Measurements from ENCODE around the gene ECT2. TPM values are rescaled to one million over a fixed set of nuclear protein-coding genes. Genes with fewer than 3 reads are reported as not detected.
"Not testable (repeated sequence)": the region's sequence is repeated elsewhere in the genome, so short reads cannot be mapped to it uniquely, and the experiment has no call there.

The ECT2 gene
- total RNA-seq, 4 donors from 2014 or later, result 3.7 to 6.8 (median 5.8) TPM

DNA sequence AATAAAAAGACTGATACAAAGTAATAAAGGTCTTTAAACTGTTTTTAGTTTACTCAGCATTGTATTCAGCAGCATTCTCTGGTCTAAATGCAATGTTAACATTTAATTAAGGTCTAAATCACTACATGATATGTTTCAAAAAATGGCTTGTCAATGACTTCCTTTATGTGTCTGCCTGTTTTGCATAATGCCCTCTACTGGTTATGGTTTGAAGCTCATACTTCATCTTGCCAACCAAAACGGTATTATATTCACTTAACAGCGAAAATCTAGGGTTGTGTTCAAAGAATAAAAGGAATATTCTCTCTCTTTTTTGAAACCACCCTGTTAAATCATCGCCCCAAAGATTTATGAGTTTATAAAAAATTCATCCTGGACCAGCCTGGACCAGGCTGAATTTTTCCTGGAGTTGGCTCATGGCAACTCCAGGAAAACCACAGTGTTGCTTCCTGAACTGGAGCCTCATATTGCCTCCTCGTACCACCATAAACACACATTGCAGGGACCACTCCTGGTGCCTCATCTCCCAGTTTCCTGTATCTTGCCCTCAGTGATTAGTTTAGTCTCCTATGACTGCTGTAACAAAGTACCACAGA, 32.9 kb upstream of the ECT2 start:
- H3K27ac ChIP-seq, result no peak overlapping the region
- TF ChIP-seq, protein P1, sequence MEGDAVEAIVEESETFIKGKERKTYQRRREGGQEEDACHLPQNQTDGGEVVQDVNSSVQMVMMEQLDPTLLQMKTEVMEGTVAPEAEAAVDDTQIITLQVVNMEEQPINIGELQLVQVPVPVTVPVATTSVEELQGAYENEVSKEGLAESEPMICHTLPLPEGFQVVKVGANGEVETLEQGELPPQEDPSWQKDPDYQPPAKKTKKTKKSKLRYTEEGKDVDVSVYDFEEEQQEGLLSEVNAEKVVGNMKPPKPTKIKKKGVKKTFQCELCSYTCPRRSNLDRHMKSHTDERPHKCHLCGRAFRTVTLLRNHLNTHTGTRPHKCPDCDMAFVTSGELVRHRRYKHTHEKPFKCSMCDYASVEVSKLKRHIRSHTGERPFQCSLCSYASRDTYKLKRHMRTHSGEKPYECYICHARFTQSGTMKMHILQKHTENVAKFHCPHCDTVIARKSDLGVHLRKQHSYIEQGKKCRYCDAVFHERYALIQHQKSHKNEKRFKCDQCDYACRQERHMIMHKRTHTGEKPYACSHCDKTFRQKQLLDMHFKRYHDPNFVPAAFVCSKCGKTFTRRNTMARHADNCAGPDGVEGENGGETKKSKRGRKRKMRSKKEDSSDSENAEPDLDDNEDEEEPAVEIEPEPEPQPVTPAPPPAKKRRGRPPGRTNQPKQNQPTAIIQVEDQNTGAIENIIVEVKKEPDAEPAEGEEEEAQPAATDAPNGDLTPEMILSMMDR (IDR thresholded peaks at IDR 0.05), result no peak
- no peak for ATAC-seq
- peaks cover 0 to 11% (median 0%) of the 10 kb centered on the region in 3 donors for H3K9me3 ChIP-seq
- no peaks in the 10 kb centered on the region for H3K36me3 ChIP-seq
- H3K27me3 ChIP-seq, result no peaks in the 10 kb centered on the region
- 70 to 84% methylated on average over 4 of the region's 4 CpGs for WGBS, 2 donors (ENCODE audit: low coverage in 1 of 2)
- no peaks in the 10 kb centered on the region for H3K4me1 ChIP-seq
- no peak overlapping the region for H3K4me3 ChIP-seq

GRCh38 chr3:172722536-172723040, 27.9 kb upstream of the ECT2 start:
- WGBS, 2 donors (ENCODE audit: low coverage in 1 of 2), result 60 to 84% methylated on average over 2 to 6 of the region's 8 CpGs

DNA sequence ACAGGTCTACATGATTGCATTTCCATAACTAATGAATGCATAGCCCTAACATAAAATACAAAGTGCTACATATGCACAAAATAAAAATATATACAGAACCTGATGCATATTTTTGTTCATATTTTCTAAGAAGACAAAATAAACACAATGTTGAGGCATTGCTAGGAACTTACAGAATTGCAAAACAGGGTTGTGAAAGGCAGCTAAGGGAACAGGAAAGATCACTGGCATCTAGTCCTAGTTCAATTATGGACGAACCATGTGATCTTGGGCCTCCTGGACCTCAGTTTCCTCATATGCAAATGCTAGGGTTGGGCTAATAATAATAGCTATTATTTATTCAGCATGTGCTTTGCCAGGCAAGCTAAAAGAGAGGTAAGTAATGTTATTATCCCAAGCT, 24.1 kb upstream of the ECT2 start:
- H3K4me1 ChIP-seq, result no peaks in the 10 kb centered on the region
- no peak for TF ChIP-seq POLR2AphosphoS5 (IDR thresholded peaks at IDR 0.05)
- no peak for TF ChIP-seq EP300 (IDR thresholded peaks at IDR 0.05)
- 67 to 73% methylated on average over 1 of the region's 1 CpG for WGBS, 2 donors (ENCODE audit: low coverage in 1 of 2)
- H3K27me3 ChIP-seq, result no peaks in the 10 kb centered on the region
- ATAC-seq, result no peak
- no peak overlapping the region for H3K27ac ChIP-seq
- no peaks in the 10 kb centered on the region for H3K9me3 ChIP-seq
- no peak overlapping the region for H3K4me3 ChIP-seq
- H3K36me3 ChIP-seq, result no peaks in the 10 kb centered on the region

More at GRCh38 chr3:172722536-172723040, 27.9 kb upstream of the ECT2 start:
- H3K27ac ChIP-seq, ATAC-seq, H3K4me3 ChIP-seq, H3K27me3 ChIP-seq, H3K36me3 ChIP-seq, H3K4me1 ChIP-seq: not testable (repeated sequence)
- peaks cover 0 to 11% (median 0%) of the 10 kb centered on the region in 3 donors for H3K9me3 ChIP-seq

DNA sequence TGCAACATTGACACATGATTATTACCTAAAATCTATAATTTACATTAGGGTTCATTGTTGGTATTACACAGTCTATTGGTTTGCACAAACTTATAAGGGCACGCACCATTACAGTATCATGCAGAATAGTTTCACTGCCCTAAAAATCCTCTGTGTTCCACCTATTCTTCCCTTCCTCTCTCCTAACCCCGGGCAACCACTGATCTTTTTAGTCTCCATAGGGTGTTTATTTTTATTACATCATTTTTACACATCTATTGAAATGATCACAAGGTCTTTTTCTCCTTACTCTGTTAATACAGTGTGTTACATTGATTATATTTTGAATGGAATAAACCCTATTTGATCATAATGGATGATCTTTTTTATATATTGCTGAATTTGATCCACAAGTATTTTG, 15.5 kb upstream of the ECT2 start:
- no peaks in the 10 kb centered on the region for H3K27me3 ChIP-seq
- TF ChIP-seq, protein P1 (IDR thresholded peaks at IDR 0.05), result no peak
- no peak for TF ChIP-seq POLR2AphosphoS5 (IDR thresholded peaks at IDR 0.05)
- no peak for TF ChIP-seq EP300 (IDR thresholded peaks at IDR 0.05)
- TF ChIP-seq POLR2A (IDR thresholded peaks at IDR 0.05), result no peak
- H3K27ac ChIP-seq, result no peak overlapping the region
- H3K36me3 ChIP-seq, result no peaks in the 10 kb centered on the region
- WGBS, 2 donors (ENCODE audit: low coverage in 1 of 2), result 71 to 85% methylated on average over 2 of the region's 2 CpGs
- no peaks in the 10 kb centered on the region for H3K4me1 ChIP-seq
- H3K9me3 ChIP-seq, result no peaks in the 10 kb centered on the region
- H3K4me3 ChIP-seq, result no peak overlapping the region
- no peak for ATAC-seq

DNA sequence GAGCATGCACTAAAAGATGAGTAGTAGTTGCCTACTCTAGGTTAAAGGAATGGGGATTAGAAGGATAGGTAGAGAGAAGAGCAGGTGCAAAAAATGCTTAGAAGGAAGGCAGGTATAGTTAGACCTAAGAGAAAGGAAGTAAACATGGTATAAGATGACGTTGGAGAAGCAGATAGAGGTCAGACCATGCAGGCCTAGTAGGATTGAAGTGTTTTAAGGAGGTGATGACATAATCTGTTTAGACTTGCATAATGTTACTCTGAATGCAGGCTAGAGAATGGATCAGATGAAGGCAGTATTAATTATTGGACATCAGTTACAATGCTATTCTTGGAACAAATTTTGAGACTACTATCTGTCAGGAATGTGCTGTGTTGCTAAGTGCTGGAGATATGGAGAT, 11.1 kb upstream of the ECT2 start:
- no peak for ATAC-seq
- H3K27ac ChIP-seq, result no peak overlapping the region
- no peaks in the 10 kb centered on the region for H3K36me3 ChIP-seq
- TF ChIP-seq POLR2A (IDR thresholded peaks at IDR 0.05) (no peak), POLR2AphosphoS5 (IDR thresholded peaks at IDR 0.05) (no peak), EP300 (IDR thresholded peaks at IDR 0.05) (no peak)
- TF ChIP-seq, protein P1 (IDR thresholded peaks at IDR 0.05), result no peak
- H3K4me3 ChIP-seq, result no peak overlapping the region
- 30 to 41% methylated on average over 1 of the region's 1 CpG for WGBS, 2 donors (ENCODE audit: low coverage in 1 of 2)
- no peaks in the 10 kb centered on the region for H3K4me1 ChIP-seq
- no peaks in the 10 kb centered on the region for H3K9me3 ChIP-seq
- no peaks in the 10 kb centered on the region for H3K27me3 ChIP-seq

- ATAC-seq, result no peak
- Histone ChIP-seq H3K9me3 (no peaks in the 10 kb centered on the region), H3K36me3 (no peaks in the 10 kb centered on the region), H3K4me1 (peaks cover 0 to 20% (median 3%) of the 10 kb centered on the region in 3 donors), H3K4me3 (no peak overlapping the region), H3K27ac (no peak overlapping the region), H3K27me3 (no peaks in the 10 kb centered on the region)
- no peak for TF ChIP-seq POLR2AphosphoS5 (IDR thresholded peaks at IDR 0.05)
- TF ChIP-seq EP300 (IDR thresholded peaks at IDR 0.05), result no peak
- TF ChIP-seq, protein P1 (IDR thresholded peaks at IDR 0.05), result no peak
- TF ChIP-seq POLR2A (IDR thresholded peaks at IDR 0.05), result no peak
- 51 to 64% methylated on average over 2 of the region's 2 CpGs for WGBS, 2 donors (ENCODE audit: low coverage in 1 of 2)
These were observed 4.1 kb upstream of the ECT2 start for GRCh38 chr3:172746475-172746874.
